HEK293 (cell line): ENCODE measurements around the gene RFPL1.

Source experiments
- GFI1B ChIP-seq: fragments of 450-650 bp; formaldehyde crosslinking; IDR thresholded peaks from 2 replicates; pipeline ENCODE4 v1.5.1; 2016; ENCODE audit warnings: missing biosample characterization, missing genetic modification characterization
- GLIS2 ChIP-seq: fragments of 450-650 bp; formaldehyde crosslinking; IDR thresholded peaks from 2 replicates; pipeline ENCODE4 v1.5.1; 2016; ENCODE audit warnings: missing biosample characterization, missing genetic modification characterization
- KLF10 ChIP-seq: fragments of 450-650 bp; IDR thresholded peaks from 2 replicates; pipeline ENCODE4 v1.5.1; 2018; ENCODE audit warnings: missing biosample characterization, mild to moderate bottlenecking, missing genetic modification characterization
- KLF16 ChIP-seq: fragments of 450-650 bp; formaldehyde crosslinking; IDR thresholded peaks from 2 replicates; pipeline ENCODE4 v1.5.1; 2017; ENCODE audit warnings: missing biosample characterization, missing genetic modification characterization
- KLF7 ChIP-seq: fragments of 450-650 bp; formaldehyde crosslinking; IDR thresholded peaks from 2 replicates; pipeline ENCODE4 v1.5.1; 2016; ENCODE audit warnings: missing biosample characterization, missing genetic modification characterization, borderline replicate concordance
- OSR2 ChIP-seq: fragments of 450-650 bp; formaldehyde crosslinking; IDR thresholded peaks from 2 replicates; pipeline ENCODE4 v1.5.1; 2016; ENCODE audit warnings: missing biosample characterization, missing genetic modification characterization
- RBAK ChIP-seq: fragments of 450-650 bp; formaldehyde crosslinking; IDR thresholded peaks from 2 replicates; pipeline ENCODE4 v1.5.1; 2016; ENCODE audit warnings: missing biosample characterization, missing genetic modification characterization
- SP2 ChIP-seq: fragments of 450-650 bp; formaldehyde crosslinking; IDR thresholded peaks from 2 replicates; pipeline ENCODE4 v1.5.1; 2016; ENCODE audit warnings: missing biosample characterization, missing genetic modification characterization
- ZBTB1 ChIP-seq: fragments of 450-650 bp; formaldehyde crosslinking; IDR thresholded peaks from 2 replicates; pipeline ENCODE4 v1.5.1; 2016; ENCODE audit warnings: missing biosample characterization, missing genetic modification characterization
- ZBTB20 ChIP-seq: fragments of 450-650 bp; formaldehyde crosslinking; IDR thresholded peaks from 2 replicates; pipeline ENCODE4 v1.5.1; 2016; ENCODE audit warnings: missing biosample characterization, missing genetic modification characterization
- ZBTB21 ChIP-seq: fragments of 450-650 bp; formaldehyde crosslinking; IDR thresholded peaks from 2 replicates; pipeline ENCODE4 v1.5.1; 2017; ENCODE audit warnings: missing biosample characterization, missing genetic modification characterization
- ZBTB44 ChIP-seq: fragments of 450-650 bp; IDR thresholded peaks from 2 replicates; pipeline ENCODE4 v1.5.1; 2018; ENCODE audit warnings: missing biosample characterization, mild to moderate bottlenecking, missing genetic modification characterization
- ZFP41 ChIP-seq: fragments of 450-650 bp; formaldehyde crosslinking; IDR thresholded peaks from 2 replicates; pipeline ENCODE4 v1.5.1; 2016; ENCODE audit warnings: missing biosample characterization, missing genetic modification characterization, borderline replicate concordance
- ZNF175 ChIP-seq: fragments of 450-650 bp; formaldehyde crosslinking; IDR thresholded peaks from 2 replicates; pipeline ENCODE4 v1.5.1; 2016; ENCODE audit warnings: missing biosample characterization, missing genetic modification characterization
- ZNF2 ChIP-seq: fragments of 450-650 bp; formaldehyde crosslinking; IDR thresholded peaks from 2 replicates; pipeline ENCODE4 v1.5.1; 2016; ENCODE audit warnings: missing biosample characterization, missing genetic modification characterization
- ZNF239 ChIP-seq: fragments of 450-650 bp; formaldehyde crosslinking; IDR thresholded peaks from 2 replicates; pipeline ENCODE4 v1.5.1; 2016; ENCODE audit warnings: missing biosample characterization, missing genetic modification characterization
- ZNF280C ChIP-seq: fragments of 450-650 bp; formaldehyde crosslinking; IDR thresholded peaks from 2 replicates; pipeline ENCODE4 v1.5.1; 2016; ENCODE audit warnings: missing biosample characterization, missing genetic modification characterization
- ZNF335 ChIP-seq: fragments of 450-650 bp; formaldehyde crosslinking; conservative IDR thresholded peaks from 2 replicates; pipeline ENCODE4 v1.5.1; 2016; ENCODE audit warnings: missing biosample characterization, missing genetic modification characterization
- ZNF416 ChIP-seq: fragments of 450-650 bp; formaldehyde crosslinking; IDR thresholded peaks from 2 replicates; pipeline ENCODE4 v1.5.1; 2016; ENCODE audit warnings: missing biosample characterization, missing genetic modification characterization
- ZNF561 ChIP-seq: fragments of 450-650 bp; IDR thresholded peaks from 2 replicates; pipeline ENCODE4 v1.5.1; 2018; ENCODE audit warnings: missing biosample characterization, missing genetic modification characterization, borderline replicate concordance
- ZNF585B ChIP-seq: fragments of 450-650 bp; formaldehyde crosslinking; IDR thresholded peaks from 2 replicates; pipeline ENCODE4 v1.5.1; 2016; ENCODE audit warnings: missing biosample characterization, missing genetic modification characterization
- ZNF621 ChIP-seq: fragments of 450-650 bp; formaldehyde crosslinking; IDR thresholded peaks from 2 replicates; pipeline ENCODE4 v1.5.1; 2017; ENCODE audit warnings: missing biosample characterization, missing genetic modification characterization
- ZNF654 ChIP-seq: fragments of 450-650 bp; formaldehyde crosslinking; IDR thresholded peaks from 2 replicates; pipeline ENCODE4 v1.5.1; 2016; ENCODE audit warnings: low read depth, missing biosample characterization, missing genetic modification characterization
- ZSCAN4 ChIP-seq: fragments of 450-650 bp; formaldehyde crosslinking; IDR thresholded peaks from 2 replicates; pipeline ENCODE4 v1.5.1; 2017; ENCODE audit warnings: missing biosample characterization, missing genetic modification characterization
- TF ChIP-seq, protein P1 (sequence below): fragments of 450-650 bp; formaldehyde crosslinking; IDR thresholded peaks from 2 replicates; pipeline ENCODE4 v1.5.1; 2016; ENCODE audit warnings: missing biosample characterization, missing genetic modification characterization
- TF ChIP-seq, protein P2 (sequence below): fragments of 450-650 bp; formaldehyde crosslinking; optimal IDR thresholded peaks from 2 replicates; pipeline ENCODE3; 2016; ENCODE audit warnings: missing biosample characterization, mild to moderate bottlenecking, missing genetic modification characterization
- TF ChIP-seq, protein P3 (sequence below): fragments of 450-650 bp; formaldehyde crosslinking; IDR thresholded peaks from 2 replicates; pipeline ENCODE4 v1.5.1; 2016; ENCODE audit warnings: missing biosample characterization, missing genetic modification characterization
- TF ChIP-seq, protein P4 (sequence below): fragments of 450-650 bp; formaldehyde crosslinking; IDR thresholded peaks from 2 replicates; pipeline ENCODE4 v1.5.1; 2016; ENCODE audit warnings: missing biosample characterization, missing genetic modification characterization
- TF ChIP-seq, protein P5 (sequence below): IDR thresholded peaks from 2 replicates; pipeline ENCODE4 v1.6.1; 2011; ENCODE audit warnings: mild to moderate bottlenecking, low read depth, low read length, borderline replicate concordance

Gene RFPL1

DNA sequence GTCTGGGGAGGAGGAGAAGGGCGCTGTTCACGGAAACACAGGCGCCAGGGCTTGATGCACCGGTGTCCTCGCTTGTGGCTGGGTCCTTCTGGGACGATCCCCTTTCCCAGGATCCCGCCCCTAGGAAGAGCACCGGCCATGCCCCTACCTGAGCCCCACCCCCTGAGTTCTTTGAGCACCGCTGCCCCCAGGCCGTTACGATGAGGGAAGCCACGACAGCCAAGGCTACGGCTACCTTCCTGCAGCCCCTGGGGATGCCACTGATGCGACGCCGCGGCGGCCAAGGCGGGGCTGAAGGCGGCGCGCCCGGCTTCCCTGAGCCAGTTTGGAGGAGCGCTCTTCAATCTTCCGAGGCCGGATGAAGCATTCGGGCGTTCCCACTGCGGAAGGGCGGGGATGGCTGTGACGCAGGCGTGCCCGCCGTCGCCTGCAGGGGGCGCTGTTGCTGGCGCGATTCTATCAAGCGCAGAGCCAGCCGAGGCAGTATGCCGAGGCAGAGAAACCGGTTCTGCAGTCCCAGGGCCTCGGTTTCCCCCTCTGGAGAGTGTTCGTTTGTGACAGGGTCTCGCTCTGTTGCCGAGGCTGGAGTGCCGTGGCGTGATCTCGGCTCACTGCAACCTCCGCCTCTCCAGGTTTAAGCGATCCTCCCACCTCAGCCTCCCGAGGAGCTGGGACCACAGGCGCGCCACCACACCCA, 31.9 kb downstream of the RFPL1 start (continued):
- TF ChIP-seq ZBTB21 (tag by site-specific recombination) (peak; percentile 60; the same call in 1 of the 2 replicates), GFI1B (tag by site-specific recombination) (no peak), ZNF280C (tag by site-specific recombination) (no peak), ZNF621 (no peak), KLF10 (tag by site-specific recombination) (no peak), ZNF335 (tag by site-specific recombination) (peak; percentile 70), GLIS2 (tag by site-specific recombination) (no peak; the same call in 1 of the 2 replicates), RBAK (no peak), ZNF585B (0 out of 2 replicates have a peak, but pooled peaks have one; percentile 13), ZNF561 (tag by site-specific recombination) (no peak), ZBTB44 (tag by site-specific recombination) (no peak), ZNF416 (tag by site-specific recombination) (no peak), ZBTB1 (tag by site-specific recombination) (no peak), ZNF2 (tag by site-specific recombination) (peak; percentile 91), ZSCAN4 (tag by site-specific recombination) (no peak), KLF16 (tag by site-specific recombination) (peak; percentile 71; the same call in 1 of the 2 replicates), ZFP41 (tag by site-specific recombination) (no peak), ZNF239 (no peak), SP2 (peak; percentile 80), ZBTB20 (tag by site-specific recombination) (peak; percentile 73; the same call in 1 of the 2 replicates), ZNF175 (tag by site-specific recombination) (no peak), ZNF654 (peak; percentile 35; the same call in 1 of the 2 replicates), KLF7 (tag by site-specific recombination) (peak; percentile 81; the same call in 1 of the 2 replicates), OSR2 (tag by site-specific recombination) (no peak)
- TF ChIP-seq, protein P1, sequence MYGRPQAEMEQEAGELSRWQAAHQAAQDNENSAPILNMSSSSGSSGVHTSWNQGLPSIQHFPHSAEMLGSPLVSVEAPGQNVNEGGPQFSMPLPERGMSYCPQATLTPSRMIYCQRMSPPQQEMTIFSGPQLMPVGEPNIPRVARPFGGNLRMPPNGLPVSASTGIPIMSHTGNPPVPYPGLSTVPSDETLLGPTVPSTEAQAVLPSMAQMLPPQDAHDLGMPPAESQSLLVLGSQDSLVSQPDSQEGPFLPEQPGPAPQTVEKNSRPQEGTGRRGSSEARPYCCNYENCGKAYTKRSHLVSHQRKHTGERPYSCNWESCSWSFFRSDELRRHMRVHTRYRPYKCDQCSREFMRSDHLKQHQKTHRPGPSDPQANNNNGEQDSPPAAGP (tag by site-specific recombination), result peak; percentile 71
- TF ChIP-seq, protein P2, sequence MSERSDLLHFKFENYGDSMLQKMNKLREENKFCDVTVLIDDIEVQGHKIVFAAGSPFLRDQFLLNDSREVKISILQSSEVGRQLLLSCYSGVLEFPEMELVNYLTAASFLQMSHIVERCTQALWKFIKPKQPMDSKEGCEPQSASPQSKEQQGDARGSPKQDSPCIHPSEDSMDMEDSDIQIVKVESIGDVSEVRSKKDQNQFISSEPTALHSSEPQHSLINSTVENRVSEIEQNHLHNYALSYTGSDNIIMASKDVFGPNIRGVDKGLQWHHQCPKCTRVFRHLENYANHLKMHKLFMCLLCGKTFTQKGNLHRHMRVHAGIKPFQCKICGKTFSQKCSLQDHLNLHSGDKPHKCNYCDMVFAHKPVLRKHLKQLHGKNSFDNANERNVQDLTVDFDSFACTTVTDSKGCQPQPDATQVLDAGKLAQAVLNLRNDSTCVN (tag by site-specific recombination), result peak; percentile 46
- TF ChIP-seq, protein P3, sequence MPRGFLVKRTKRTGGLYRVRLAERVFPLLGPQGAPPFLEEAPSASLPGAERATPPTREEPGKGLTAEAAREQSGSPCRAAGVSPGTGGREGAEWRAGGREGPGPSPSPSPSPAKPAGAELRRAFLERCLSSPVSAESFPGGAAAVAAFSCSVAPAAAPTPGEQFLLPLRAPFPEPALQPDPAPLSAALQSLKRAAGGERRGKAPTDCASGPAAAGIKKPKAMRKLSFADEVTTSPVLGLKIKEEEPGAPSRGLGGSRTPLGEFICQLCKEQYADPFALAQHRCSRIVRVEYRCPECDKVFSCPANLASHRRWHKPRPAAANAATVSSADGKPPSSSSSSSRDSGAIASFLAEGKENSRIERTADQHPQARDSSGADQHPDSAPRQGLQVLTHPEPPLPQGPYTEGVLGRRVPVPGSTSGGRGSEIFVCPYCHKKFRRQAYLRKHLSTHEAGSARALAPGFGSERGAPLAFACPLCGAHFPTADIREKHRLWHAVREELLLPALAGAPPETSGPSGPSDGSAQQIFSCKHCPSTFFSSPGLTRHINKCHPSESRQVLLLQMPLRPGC (tag by site-specific recombination), result no peak
- TF ChIP-seq, protein P4, sequence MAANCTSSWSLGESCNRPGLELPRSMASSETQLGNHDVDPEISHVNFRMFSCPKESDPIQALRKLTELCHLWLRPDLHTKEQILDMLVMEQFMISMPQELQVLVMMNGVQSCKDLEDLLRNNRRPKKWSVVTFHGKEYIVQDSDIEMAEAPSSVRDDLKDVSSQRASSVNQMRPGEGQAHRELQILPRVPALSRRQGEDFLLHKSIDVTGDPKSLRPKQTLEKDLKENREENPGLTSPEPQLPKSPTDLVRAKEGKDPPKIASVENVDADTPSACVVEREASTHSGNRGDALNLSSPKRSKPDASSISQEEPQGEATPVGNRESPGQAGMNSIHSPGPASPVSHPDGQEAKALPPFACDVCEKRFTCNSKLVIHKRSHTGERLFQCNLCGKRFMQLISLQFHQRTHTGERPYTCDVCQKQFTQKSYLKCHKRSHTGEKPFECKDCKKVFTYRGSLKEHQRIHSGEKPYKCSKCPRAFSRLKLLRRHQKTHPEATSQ (tag by site-specific recombination), result no peak
- TF ChIP-seq, protein P5, sequence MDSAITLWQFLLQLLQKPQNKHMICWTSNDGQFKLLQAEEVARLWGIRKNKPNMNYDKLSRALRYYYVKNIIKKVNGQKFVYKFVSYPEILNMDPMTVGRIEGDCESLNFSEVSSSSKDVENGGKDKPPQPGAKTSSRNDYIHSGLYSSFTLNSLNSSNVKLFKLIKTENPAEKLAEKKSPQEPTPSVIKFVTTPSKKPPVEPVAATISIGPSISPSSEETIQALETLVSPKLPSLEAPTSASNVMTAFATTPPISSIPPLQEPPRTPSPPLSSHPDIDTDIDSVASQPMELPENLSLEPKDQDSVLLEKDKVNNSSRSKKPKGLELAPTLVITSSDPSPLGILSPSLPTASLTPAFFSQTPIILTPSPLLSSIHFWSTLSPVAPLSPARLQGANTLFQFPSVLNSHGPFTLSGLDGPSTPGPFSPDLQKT, result no peak
